Common myeloid progenitor, CD34-positive (primary cell): ENCODE results near the gene MTSS2.

Experiments used
- CTCF ChIA-PET: fragments of 350-600 bp; sonication (Branson Sonifier 250); formaldehyde crosslinking; loops from one replicate; lab custom pipeline; 2021; ENCODE audit warnings: antibody characterized with exemption; lab: Charles Lee
- POLR2A ChIA-PET: fragments of 350-600 bp; sonication (Branson Sonifier 250); formaldehyde crosslinking; loops from one replicate; lab custom pipeline; 2021; ENCODE audit warnings: antibody characterized with exemption; lab: Charles Lee
- DNase-seq, 3 donors: peaks; one replicate each; pipeline versions ENCODE4 v3.0.0 to v3.0.0-alpha.2; 2013
- H3K27ac ChIP-seq, 2 experiments: 1 replicate in 1 of 2; 2 replicates in 1 of 2; pipeline ENCODE4 v1.7.0; 2013; ENCODE audit warnings: inconsistent platforms in 2 of 2, low read length in 2 of 2, mild to moderate bottlenecking in 2 of 2, low read depth in 1 of 2, moderate library complexity in 1 of 2; ENCODE audit not compliant: severe bottlenecking in 2 of 2, insufficient read depth in 1 of 2, poor library complexity in 1 of 2
- H3K27me3 ChIP-seq, 5 experiments: replicated peaks in 2 of 5; 1 replicate in 3 of 5; 2 replicates in 2 of 5; pipeline versions ENCODE4 v1.6.1 to v1.7.0; 2013; ENCODE audit warnings: low read length in 4 of 5, mild to moderate bottlenecking in 2 of 5, moderate library complexity in 2 of 5, inconsistent platforms in 1 of 5; ENCODE audit not compliant: insufficient read depth in 5 of 5, control insufficient read depth in 4 of 5
- H3K36me3 ChIP-seq, 4 experiments: 1 replicate in 2 of 4; 2 replicates in 2 of 4; pipeline versions ENCODE4 v1.6.1 to v1.7.0; 2013; ENCODE audit warnings: low read length in 3 of 4, control low read depth in 1 of 4, mild to moderate bottlenecking in 1 of 4; ENCODE audit not compliant: control insufficient read depth in 4 of 4, insufficient read depth in 4 of 4
- H3K4me1 ChIP-seq, 4 experiments: 1 replicate in 3 of 4; 2 replicates in 1 of 4; pipeline versions ENCODE4 v1.6.1 to v1.7.1; 2013; ENCODE audit warnings: low read length in 3 of 4, mild to moderate bottlenecking in 3 of 4, control low read depth in 1 of 4, inconsistent platforms in 1 of 4, moderate library complexity in 1 of 4; ENCODE audit not compliant: control insufficient read depth in 4 of 4, insufficient read depth in 4 of 4; ENCODE audit errors: control extremely low read depth in 1 of 4
- H3K4me3 ChIP-seq, 7 experiments: 1 replicate in 4 of 7; 2 replicates in 3 of 7; pipeline versions ENCODE4 v1.5.1 to v1.7.0; 2013; ENCODE audit warnings: mild to moderate bottlenecking in 7 of 7, low read length in 6 of 7, moderate library complexity in 6 of 7, inconsistent platforms in 2 of 7, low read depth in 2 of 7, control low read depth in 1 of 7; ENCODE audit not compliant: insufficient read depth in 4 of 7, control insufficient read depth in 1 of 7; ENCODE audit errors: extremely low read depth in 1 of 7
- H3K9me3 ChIP-seq, 5 experiments: 1 replicate in 4 of 5; 2 replicates in 1 of 5; pipeline versions ENCODE4 v1.6.1 to v1.7.1; 2013; ENCODE audit warnings: low read length in 4 of 5, mild to moderate bottlenecking in 2 of 5, inconsistent platforms in 1 of 5, low read depth in 1 of 5, moderate library complexity in 1 of 5; ENCODE audit not compliant: control insufficient read depth in 4 of 5, insufficient read depth in 2 of 5; ENCODE audit errors: control extremely low read depth in 1 of 5
- WGBS: methylation state at CpG from one replicate; pipeline ENCODE4 v1.1.5; 2013; ENCODE audit not compliant: insufficient coverage; 5-methylcytosine and 5-hydroxymethylcytosine counted together

MTSS2 gene

DNA sequence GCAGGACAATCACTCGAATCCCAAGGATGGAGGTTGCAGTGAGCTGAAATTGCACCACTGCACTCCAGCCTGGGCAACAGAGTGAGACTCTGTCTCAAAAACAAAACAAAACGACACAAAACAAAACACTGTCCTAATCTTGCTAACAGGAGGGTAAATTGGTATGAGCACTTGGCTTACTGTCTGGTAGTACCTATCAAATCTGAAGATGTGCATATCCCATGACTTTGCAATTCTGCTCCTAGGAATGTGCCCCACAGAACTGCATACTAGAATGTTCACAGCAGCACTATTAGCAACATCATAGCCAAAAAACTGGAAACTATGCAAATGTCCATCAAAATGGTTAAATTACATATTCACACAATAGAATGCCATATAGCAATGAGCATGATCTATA lies 15.7 kb downstream of the MTSS2 start:
- Histone ChIP-seq H3K4me3 (no peak overlapping the region), H3K27me3 (no peaks in the 10 kb centered on the region), H3K4me1 (no peaks in the 10 kb centered on the region), H3K36me3 (peaks cover 23 to 64% (median 48%) of the 10 kb centered on the region in 4 experiments), H3K9me3 (peaks cover 0 to 6% (median 0%) of the 10 kb centered on the region in 5 experiments), H3K27ac (no peak overlapping the region)
- DNase-seq, result no peak
- ChIA-PET POLR2A (no interaction called here), CTCF (interaction anchor here (0.9 kb wide), 1 partner anchor 101 kb away, joined by 3 read pairs; no protein-coding TSS in a partner anchor)
- WGBS, result 100% methylated on average over 2 of the region's 2 CpGs

DNA sequence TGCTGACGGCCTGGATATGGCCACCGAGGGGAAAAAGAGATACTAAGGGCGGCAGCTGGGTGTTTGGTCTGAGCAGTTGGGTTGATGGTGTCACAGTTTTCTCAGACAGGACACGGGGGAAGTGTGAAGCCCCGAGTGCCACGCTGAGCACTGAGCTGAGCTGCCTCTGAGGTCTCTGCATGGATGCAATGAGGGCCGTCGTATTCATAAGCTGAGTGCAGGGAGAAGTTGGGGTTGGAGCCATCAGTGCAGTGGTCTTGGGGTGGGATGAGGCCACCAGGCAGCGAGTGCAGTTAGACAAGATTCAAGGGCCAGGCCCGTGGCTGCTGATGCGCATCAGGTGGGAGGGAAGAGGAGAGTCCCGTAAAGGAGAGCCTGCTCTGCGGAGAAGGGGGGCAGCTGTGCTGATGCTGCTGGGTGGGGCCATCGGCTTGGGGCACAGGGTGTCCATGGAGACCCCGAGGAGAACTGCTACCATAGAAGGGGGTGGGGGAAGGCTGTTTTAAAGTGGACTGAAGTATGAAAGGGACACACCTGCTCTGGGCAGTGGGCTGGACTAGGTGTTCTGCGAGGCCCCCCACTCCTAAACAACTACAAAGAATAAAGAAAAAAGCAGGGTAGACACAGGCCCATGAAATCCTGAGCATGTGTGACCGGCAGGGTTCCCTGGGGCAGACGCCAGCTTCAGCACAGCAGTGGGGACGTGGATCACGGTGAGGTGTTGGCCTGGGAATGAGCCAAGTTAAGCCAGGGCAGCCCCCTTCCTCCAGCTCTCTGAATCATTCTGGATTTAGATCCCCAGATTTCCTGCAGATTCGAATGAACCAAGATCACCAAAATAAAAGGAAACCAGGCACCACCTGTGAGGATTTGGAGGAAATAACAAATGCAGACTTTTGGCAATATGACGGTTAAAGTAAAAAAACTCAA lies 19.8 kb downstream of the MTSS2 start:
- Histone ChIP-seq H3K4me1 (no peaks in the 10 kb centered on the region), H3K9me3 (peaks cover 0 to 6% (median 0%) of the 10 kb centered on the region in 5 experiments), H3K36me3 (peaks cover 22 to 64% (median 41%) of the 10 kb centered on the region in 4 experiments), H3K27me3 (no peaks in the 10 kb centered on the region), H3K27ac (no peak overlapping the region), H3K4me3 (no peak overlapping the region)
- CTCF ChIA-PET, result interaction anchor here (1.3 to 1.5 kb wide), 3 partner anchors 12 to 84 kb away, joined by 3 to 6 read pairs (median 3); no protein-coding TSS in a partner anchor
- WGBS, result 99% methylated on average over 14 of the region's 22 CpGs
- DNase-seq, result no peak
- POLR2A ChIA-PET, result no interaction called here

DNA sequence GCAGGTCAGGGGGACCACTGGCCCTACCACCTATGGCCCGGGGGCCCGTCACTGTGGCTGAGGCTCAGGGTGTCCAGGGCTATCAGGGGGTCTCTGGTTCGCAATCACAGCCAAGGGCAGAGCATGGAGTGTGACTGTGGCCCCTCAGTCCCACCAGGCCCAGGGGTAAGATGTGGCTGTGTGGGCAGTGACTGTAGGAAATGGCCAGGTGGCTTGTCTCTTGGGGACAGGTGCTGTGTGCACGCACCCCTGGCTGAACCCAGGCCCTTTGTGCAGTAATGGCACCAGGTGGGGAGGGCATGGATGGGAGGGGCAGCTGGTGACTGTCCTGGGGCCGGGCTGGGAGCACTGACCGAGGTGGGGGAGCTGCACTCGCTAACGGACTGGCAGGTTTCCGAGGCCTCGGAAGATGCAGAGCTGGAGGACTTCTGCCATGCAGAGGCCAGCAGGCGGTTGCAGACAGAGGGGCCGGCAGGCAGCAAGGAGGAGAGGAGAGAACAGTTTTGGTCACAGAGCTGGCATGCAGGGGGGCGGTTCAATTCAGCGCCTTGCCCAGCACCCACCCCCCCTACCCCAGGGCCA lies 20.6 kb downstream of the MTSS2 start:
- no peak overlapping the region for H3K4me3 ChIP-seq
- peaks cover 0 to 6% (median 0%) of the 10 kb centered on the region in 5 experiments for H3K9me3 ChIP-seq
- POLR2A ChIA-PET, result no interaction called here
- CTCF ChIA-PET, result interaction anchor here (1.3 to 1.5 kb wide), 3 partner anchors 11 to 85 kb away, joined by 3 to 6 read pairs (median 3); no protein-coding TSS in a partner anchor
- no peaks in the 10 kb centered on the region for H3K4me1 ChIP-seq
- no peak for DNase-seq
- 99% methylated on average over 10 of the region's 14 CpGs for WGBS
- no peaks in the 10 kb centered on the region for H3K27me3 ChIP-seq
- H3K27ac ChIP-seq, result no peak overlapping the region
- H3K36me3 ChIP-seq, result peaks cover 17 to 56% (median 36%) of the 10 kb centered on the region in 4 experiments

DNA sequence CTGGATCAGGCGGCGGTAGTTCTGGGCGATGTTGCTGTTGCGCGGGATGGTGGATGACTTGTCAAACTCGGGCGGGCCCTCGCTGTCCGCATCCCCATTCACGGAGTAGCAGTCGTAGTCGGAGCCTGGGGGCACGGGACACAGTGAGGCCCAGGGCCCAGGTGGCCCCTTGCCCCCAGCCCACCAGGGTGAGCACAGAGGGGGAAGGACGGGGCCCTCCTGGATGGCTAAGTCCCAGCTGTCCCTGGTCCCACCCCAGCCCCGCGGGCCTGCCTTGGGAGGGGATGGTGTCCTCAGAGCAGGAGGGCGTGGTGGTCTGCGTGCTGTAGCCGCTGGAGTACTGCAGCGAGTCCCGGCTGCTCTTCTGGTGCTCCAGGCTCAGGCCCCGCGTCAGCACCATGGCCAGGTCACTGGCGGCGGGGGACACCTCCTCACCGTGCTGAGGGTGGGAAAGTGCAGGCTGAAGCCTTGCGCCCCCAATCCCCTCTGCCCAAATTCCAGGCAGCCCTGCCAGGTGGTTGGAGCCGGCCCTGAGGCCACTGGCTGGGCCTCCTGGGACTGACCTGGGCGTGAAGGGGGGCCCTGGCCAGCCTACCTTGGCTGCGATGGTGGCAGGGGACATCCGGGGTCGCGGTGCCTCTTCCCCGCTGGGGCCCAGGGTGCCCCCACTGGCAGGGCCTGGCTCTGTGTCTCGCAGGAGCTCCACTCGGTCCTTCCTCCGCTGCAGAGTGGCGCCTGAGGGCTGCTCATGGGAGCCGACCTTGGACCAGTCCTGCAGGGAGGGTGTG lies 21.3 kb downstream of the MTSS2 start:
- Histone ChIP-seq H3K9me3 (peaks cover 0 to 6% (median 0%) of the 10 kb centered on the region in 5 experiments), H3K4me3 (no peak overlapping the region), H3K4me1 (no peaks in the 10 kb centered on the region), H3K27ac (no peak overlapping the region), H3K27me3 (no peaks in the 10 kb centered on the region), H3K36me3 (peaks cover 15 to 50% (median 33%) of the 10 kb centered on the region in 4 experiments)
- POLR2A ChIA-PET, result no interaction called here
- WGBS, result 97% methylated on average over 34 of the region's 39 CpGs
- no peak for DNase-seq
- CTCF ChIA-PET, result interaction anchor here (1.5 kb wide), 1 partner anchor 86 kb away, joined by 3 read pairs; no protein-coding TSS in a partner anchor

DNA sequence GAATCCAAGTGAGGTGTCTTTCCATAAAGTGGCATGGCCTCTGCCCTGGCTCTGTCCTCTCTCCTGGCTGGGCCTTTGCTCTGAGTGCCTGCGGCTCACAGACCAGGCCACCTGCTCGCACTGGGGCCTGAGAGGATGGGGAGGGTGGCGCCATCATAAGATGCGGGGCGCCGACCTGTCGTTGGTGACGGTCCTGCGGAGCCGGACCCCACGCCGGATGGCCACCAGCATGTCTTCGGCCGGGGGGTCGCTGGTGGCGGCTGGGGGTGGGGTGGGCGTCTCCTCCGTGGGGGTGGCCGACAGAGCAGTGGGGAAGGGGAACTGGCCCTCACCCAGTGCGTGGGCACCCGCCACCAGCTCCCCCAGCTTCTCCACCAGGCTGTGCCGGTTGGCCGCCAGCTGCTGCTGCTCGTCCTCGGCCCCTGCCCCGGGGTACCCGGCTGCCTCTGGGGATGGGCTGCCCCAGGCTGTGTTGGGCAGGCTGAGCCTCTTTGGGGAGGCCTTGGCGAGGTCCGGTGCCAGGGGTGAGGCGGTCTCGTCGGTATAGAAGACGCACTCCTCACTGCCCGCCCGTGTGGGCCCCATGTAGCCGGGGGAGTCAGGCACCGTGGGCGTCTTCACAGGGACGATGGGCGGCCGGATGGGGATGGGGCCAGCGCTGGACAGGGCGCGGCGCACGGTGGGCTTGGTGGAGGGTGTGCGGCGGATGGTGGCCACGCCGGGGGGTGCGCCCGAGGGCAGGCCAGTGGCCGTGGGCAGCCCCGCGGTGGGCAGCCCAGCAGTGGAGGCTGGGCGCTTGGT lies 22.1 kb downstream of the MTSS2 start:
- no peaks in the 10 kb centered on the region for H3K4me1 ChIP-seq
- WGBS, result 97% methylated on average over 48 of the region's 56 CpGs
- no peak overlapping the region for H3K27ac ChIP-seq
- peaks cover 0 to 2% (median 0%) of the 10 kb centered on the region in 5 experiments for H3K9me3 ChIP-seq
- ChIA-PET POLR2A (no interaction called here), CTCF (no interaction called here)
- H3K27me3 ChIP-seq, result no peaks in the 10 kb centered on the region
- H3K4me3 ChIP-seq, result no peak overlapping the region
- no peak for DNase-seq
- peaks cover 8 to 44% (median 28%) of the 10 kb centered on the region in 4 experiments for H3K36me3 ChIP-seq

DNA sequence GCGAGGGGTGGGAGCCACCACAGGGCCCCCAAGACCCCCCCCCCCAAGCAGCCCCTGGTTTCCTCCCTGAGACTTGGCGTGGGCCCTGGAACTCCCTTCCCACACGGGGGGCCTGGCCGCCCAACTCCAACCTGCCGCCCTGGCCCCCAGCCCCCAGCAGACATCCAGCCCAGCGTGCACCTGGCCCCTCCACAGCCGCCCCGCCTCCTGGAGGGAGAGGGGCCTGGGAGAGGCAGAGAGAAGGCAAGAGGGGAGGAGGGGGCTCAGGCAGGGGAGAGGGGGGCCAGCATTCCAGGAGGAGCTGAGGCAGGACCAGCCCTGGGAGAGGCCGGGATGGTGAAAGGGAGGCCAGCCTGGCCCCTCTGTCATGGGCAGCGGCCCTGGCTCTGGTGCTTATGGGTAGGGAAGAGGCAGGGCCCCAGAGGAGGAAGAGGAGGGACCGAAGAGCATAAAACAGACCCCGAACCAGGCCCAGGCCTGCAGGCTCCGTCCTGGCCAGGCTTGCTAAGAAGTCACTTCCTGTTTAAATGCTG lies 22.8 kb downstream of the MTSS2 start:
- Histone ChIP-seq H3K27me3 (no peaks in the 10 kb centered on the region), H3K27ac (no peak overlapping the region), H3K36me3 (peaks cover 2 to 40% (median 24%) of the 10 kb centered on the region in 4 experiments), H3K9me3 (no peaks in the 10 kb centered on the region), H3K4me1 (no peaks in the 10 kb centered on the region), H3K4me3 (no peak overlapping the region)
- POLR2A ChIA-PET, result no interaction called here
- DNase-seq, result no peak
- 88% methylated on average over 4 of the region's 13 CpGs for WGBS
- CTCF ChIA-PET, result interaction anchor here (1.7 kb wide), 1 partner anchor 9 kb away, joined by 6 read pairs; no protein-coding TSS in a partner anchor
